HL-60 (cell line): Measurements from ENCODE around the gene CCDC102A.

ENCODE experiments used
- CTCF ChIP-seq: IDR thresholded peaks from one replicate; pipeline ENCODE4 v1.5.1; 2011; ENCODE audit warnings: low read length, control low read depth, inconsistent platforms; ENCODE audit not compliant: insufficient read depth
- POLR2AphosphoS5 ChIP-seq: IDR thresholded peaks from 2 replicates; pipeline ENCODE4 v1.6.1; 2012; ENCODE audit warnings: low read depth

- TF ChIP-seq CTCF (no peak), POLR2AphosphoS5 (no peak)
These were observed 6.8 kb downstream of the CCDC102A start for GRCh38 chr16:57529391-57530103.
